Peyer's patch (tissue), 4 donors: ENCODE results near the gene CDK8. TPM values are rescaled to one million over a fixed set of nuclear protein-coding genes. Genes with fewer than 3 reads are reported as not detected.

Experiments used
- DNase-seq, 3 donors: peaks; one replicate each; pipeline ENCODE4 v3.0.0-alpha.2; 2017 to 2019
- H3K27ac ChIP-seq, 4 donors: fragments of 200-600 bp; sonication (generic); one replicate each; pipeline ENCODE4 v1.5.1; 2016 to 2019
- H3K27me3 ChIP-seq, 2 donors: fragments of 200-600 bp; sonication (generic); one replicate each; pipeline ENCODE4 v1.5.1; 2019
- H3K36me3 ChIP-seq, 3 donors: fragments of 200-600 bp; sonication (generic); one replicate each; pipeline ENCODE4 v1.5.1; 2016 to 2019
- H3K4me1 ChIP-seq, 4 donors: fragments of 200-600 bp; sonication (generic); one replicate each; pipeline ENCODE4 v1.5.1; 2016 to 2019
- H3K4me3 ChIP-seq, 4 donors: fragments of 200-600 bp; sonication (generic); 1 replicate in 3 of 4; 2 replicates in 1 of 4; pipeline ENCODE4 v1.5.1; 2016 to 2019; ENCODE audit warnings: mild to moderate bottlenecking in 1 of 4
- H3K9me3 ChIP-seq, 4 donors: fragments of 200-600 bp; sonication (generic); one replicate each; pipeline ENCODE4 v1.5.1; 2016 to 2019; ENCODE audit warnings: mild to moderate bottlenecking in 1 of 4
- POLR2A ChIP-seq, 2 donors: fragments of 450-650 bp; IDR thresholded peaks; one replicate each; pipeline ENCODE4 v1.5.1; 2017; ENCODE audit warnings: antibody characterized with exemption in 2 of 2, mild to moderate bottlenecking in 2 of 2, moderate library complexity in 2 of 2
- total RNA-seq, 4 donors: library from RNA; depleted of rRNA; stranded (reverse); fragments of >200 nt; gene quantifications; one replicate each; pipeline ENCODE4 v1.1.0, GENCODE V29; 2016
- TF ChIP-seq, protein P1 (sequence below), 6 experiments: fragments of 450-650 bp in 4 of 6; fragments of 200-600 bp in 2 of 6; sonication (generic) in 1 of 6; IDR thresholded peaks; one replicate each; pipeline ENCODE4 v1.5.1; 2017 to 2019; ENCODE audit warnings: antibody characterized with exemption in 6 of 6, mild to moderate bottlenecking in 3 of 6, moderate library complexity in 1 of 6

Gene CDK8
- total RNA-seq, 4 donors from 2014 or later, result 16.8 to 22.3 (median 20.8) TPM

DNA sequence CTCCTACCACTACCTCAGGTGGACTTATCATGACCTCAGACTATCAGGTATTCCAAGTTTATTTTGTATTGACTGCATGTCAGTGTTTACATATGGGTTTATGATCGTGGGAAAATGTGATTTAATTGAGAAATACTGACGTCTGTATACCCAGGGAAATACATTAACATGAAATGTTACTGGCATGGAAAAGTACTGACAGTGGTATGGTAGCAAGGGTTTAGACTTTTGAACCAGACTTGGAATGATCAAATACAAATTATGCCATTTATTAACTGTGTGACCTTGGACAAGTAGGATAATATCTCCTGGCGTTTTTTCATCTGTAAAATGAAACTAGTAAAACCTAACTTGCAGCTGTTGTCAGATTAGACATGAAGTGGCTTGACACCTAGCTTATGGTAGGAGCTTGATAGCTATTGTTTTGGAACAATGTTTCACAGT lies 147.7 kb downstream of the CDK8 start:
- Histone ChIP-seq H3K36me3 (peaks cover 0 to 37% (median 0%) of the 10 kb centered on the region in 3 donors), H3K27me3 (no peaks in the 10 kb centered on the region), H3K4me1 (no peaks in the 10 kb centered on the region), H3K27ac (peak overlapping the region in 1 of 4 donors; percentile 14), H3K4me3 (no peak overlapping the region), H3K9me3 (no peaks in the 10 kb centered on the region)
- TF ChIP-seq, protein P1, sequence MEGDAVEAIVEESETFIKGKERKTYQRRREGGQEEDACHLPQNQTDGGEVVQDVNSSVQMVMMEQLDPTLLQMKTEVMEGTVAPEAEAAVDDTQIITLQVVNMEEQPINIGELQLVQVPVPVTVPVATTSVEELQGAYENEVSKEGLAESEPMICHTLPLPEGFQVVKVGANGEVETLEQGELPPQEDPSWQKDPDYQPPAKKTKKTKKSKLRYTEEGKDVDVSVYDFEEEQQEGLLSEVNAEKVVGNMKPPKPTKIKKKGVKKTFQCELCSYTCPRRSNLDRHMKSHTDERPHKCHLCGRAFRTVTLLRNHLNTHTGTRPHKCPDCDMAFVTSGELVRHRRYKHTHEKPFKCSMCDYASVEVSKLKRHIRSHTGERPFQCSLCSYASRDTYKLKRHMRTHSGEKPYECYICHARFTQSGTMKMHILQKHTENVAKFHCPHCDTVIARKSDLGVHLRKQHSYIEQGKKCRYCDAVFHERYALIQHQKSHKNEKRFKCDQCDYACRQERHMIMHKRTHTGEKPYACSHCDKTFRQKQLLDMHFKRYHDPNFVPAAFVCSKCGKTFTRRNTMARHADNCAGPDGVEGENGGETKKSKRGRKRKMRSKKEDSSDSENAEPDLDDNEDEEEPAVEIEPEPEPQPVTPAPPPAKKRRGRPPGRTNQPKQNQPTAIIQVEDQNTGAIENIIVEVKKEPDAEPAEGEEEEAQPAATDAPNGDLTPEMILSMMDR (IDR thresholded peaks at IDR 0.05), result no peak
- TF ChIP-seq POLR2A (IDR thresholded peaks at IDR 0.05), result no peak
- DNase-seq, result no peak

DNA sequence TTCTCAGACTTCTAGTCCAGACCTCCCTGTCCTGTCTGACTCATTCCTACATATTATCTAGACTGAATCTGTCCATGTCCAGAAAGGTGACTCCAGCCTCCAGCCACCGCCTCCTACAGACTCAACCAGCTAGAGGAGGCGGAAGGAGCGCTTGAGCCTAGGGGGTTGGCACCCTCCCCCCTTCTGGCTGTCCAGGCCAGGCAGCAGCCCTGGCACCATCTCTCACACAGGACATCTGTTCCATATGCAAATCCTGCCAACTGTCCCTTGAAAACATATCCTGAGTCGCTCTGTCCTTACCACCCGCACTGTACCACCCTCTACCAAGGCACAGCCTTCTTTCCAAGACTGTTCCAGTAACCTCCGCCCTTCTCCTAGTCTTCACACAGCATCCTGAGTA lies 152.9 kb downstream of the CDK8 start:
- no peak for DNase-seq
- TF ChIP-seq POLR2A (IDR thresholded peaks at IDR 0.05), result no peak
- TF ChIP-seq, protein P1 (IDR thresholded peaks at IDR 0.05), result no peak
- Histone ChIP-seq H3K4me3 (no peak overlapping the region), H3K27me3 (no peaks in the 10 kb centered on the region), H3K36me3 (peaks cover 0 to 16% (median 0%) of the 10 kb centered on the region in 3 donors), H3K27ac (no peak overlapping the region), H3K9me3 (no peaks in the 10 kb centered on the region), H3K4me1 (no peaks in the 10 kb centered on the region)

DNA sequence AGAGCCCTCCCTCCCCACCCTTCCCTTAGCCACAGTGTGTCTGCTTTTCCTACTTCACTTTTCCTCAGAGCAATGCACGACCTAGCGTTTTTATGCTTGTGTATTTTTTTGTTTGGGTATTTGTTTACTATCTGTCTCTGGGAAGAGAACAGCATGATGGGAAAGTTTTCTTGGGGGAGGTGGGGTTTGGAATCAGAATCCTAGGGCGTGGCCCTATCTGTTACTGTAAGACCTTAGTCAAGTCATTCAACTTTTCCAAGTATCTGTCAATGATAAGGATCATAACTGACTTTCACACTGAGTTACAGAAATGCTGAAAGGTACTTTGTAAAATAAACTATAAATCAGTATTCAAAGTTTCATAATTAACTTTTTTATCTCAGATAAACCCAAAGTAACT lies 157.3 kb downstream of the CDK8 start:
- DNase-seq, result no peak
- no peaks in the 10 kb centered on the region for H3K27me3 ChIP-seq
- H3K4me3 ChIP-seq, result no peak overlapping the region
- H3K4me1 ChIP-seq, result no peaks in the 10 kb centered on the region
- no peaks in the 10 kb centered on the region for H3K36me3 ChIP-seq
- H3K9me3 ChIP-seq, result no peaks in the 10 kb centered on the region
- no peak overlapping the region for H3K27ac ChIP-seq
- TF ChIP-seq POLR2A (IDR thresholded peaks at IDR 0.05), result no peak
- TF ChIP-seq, protein P1 (IDR thresholded peaks at IDR 0.05), result no peak

DNA sequence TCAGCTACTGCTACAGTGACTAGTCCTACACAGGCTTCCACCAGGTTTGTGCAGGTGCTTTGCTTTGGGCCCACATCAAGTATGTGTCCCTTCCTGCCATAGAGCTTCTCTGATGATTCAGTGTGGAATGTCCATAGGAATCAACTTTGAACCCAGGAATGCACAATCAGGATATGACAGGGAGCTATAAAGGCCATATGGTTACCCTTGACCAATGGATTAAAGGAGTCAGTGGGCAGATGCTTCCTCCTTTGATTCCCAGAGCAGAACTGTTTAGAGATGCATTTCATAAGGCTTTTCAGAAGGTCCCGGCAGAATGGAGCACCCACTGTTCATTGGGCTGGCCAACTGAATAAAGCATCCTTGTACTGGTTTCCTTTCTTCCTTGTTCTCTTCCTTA lies 158.3 kb downstream of the CDK8 start:
- no peaks in the 10 kb centered on the region for H3K36me3 ChIP-seq
- H3K27ac ChIP-seq, result peak overlapping the region in 1 of 4 donors; percentile 31
- no peaks in the 10 kb centered on the region for H3K4me1 ChIP-seq
- H3K27me3 ChIP-seq, result no peaks in the 10 kb centered on the region
- no peak for TF ChIP-seq POLR2A (IDR thresholded peaks at IDR 0.05)
- TF ChIP-seq, protein P1 (IDR thresholded peaks at IDR 0.05), result no peak
- H3K4me3 ChIP-seq, result no peak overlapping the region
- DNase-seq, result no peak
- H3K9me3 ChIP-seq, result no peaks in the 10 kb centered on the region

DNA sequence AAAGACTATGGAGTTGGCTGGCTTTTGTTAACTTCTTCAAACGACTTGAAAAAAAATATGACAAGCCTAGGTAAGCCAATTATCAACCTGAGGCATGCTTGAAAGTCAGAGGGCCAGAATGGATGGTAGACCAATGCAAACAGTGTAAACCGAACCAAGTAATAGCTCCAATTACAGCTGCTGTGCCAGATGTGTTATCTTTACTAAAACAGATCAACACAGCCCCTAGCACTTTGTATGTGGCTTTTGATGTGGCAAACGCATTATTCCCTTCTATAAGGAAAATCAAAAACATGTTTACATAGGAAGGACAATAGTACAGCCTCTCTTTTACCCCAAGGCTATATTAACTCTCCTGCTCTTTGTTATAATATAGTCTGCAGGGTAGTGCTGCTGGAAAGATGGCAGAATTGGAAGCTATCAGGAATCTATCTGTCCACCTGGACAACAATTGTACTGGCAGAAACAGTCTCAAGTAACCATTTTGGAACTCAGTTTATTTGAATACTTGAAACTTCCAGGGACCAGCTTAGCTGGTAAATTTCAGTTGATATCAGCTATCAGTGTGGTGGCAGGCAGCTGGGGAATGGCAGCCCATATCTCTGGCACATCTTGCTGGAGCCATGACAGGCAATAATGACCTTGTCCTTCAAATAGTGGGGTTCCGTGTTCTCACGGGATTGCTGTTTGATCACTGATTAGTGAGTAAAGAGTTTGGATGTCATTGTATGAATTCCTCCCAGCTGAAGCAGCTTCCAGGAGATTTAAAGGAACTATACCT lies 159.2 kb downstream of the CDK8 start:
- no peaks in the 10 kb centered on the region for H3K36me3 ChIP-seq
- peak overlapping the region in 1 of 4 donors; percentile 31 for H3K27ac ChIP-seq
- no peaks in the 10 kb centered on the region for H3K4me1 ChIP-seq
- no peaks in the 10 kb centered on the region for H3K9me3 ChIP-seq
- no peak overlapping the region for H3K4me3 ChIP-seq
- no peak for TF ChIP-seq POLR2A (IDR thresholded peaks at IDR 0.05)
- TF ChIP-seq, protein P1 (IDR thresholded peaks at IDR 0.05), result no peak
- no peaks in the 10 kb centered on the region for H3K27me3 ChIP-seq
- DNase-seq, result no peak
